Measurements from ENCODE around the gene NMNAT1. TPM values are rescaled to one million over a fixed set of nuclear protein-coding genes. Genes with fewer than 3 reads are reported as not detected.

Gene NMNAT1
- total and polyA plus RNA-seq, 2 of the 8 experiments (the other 6 are each of a cell fraction or from before 2014, with no cell fraction given): 2.0 to 2.5 TPM

DNA sequence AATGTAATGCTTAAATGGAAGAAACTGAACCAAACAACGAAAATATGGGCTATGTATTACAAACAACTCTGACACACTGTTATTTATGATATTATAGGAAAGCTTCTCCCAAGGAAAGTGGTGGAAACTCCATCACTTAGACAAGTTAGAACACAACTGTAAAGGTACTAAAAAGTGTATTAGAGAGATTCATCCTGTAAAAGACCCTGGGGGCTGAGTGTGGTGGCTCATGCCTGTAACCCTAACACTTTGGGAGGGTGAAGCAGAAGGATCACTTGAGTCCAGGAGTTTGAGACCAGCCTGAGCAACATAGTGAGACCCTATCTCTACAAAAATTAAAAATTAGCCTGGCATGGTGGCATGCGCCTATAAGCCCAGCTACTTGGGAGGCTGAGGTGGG, 82.1 kb downstream of the NMNAT1 start:
- no peak for DNase-seq (ENCODE audit: low read depth in 1 of 2, low spot score in 2 of 2)
- WGBS, 2 experiments (ENCODE audit: extremely low coverage in 1 of 2, insufficient coverage in 1 of 2, insufficient read length in 1 of 2, insufficient replicate concordance in 2 of 2, low coverage in 1 of 2, low lambda C conversion rate in 2 of 2, missing lambda C conversion rate in 1 of 2): 82% methylated on average over 2 of the region's 2 CpGs; no CpG with 5 or more reads in 1 of the 2 experiments
- Histone ChIP-seq H2AFZ (ENCODE audit: low read length) (no peak overlapping the region), H3K27ac (ENCODE audit: low read depth, low read length) (no peak overlapping the region), H2BK12ac (ENCODE audit: low read depth, low read length) (no peak overlapping the region), H3K18ac (ENCODE audit: extremely low read depth, low read length) (no peak overlapping the region), H3K79me1 (ENCODE audit: low read depth, low read length) (no peaks in the 10 kb centered on the region), H3K79me2 (ENCODE audit: control insufficient read depth in 1 of 2, insufficient read depth in 2 of 2, low read length in 2 of 2) (no peaks in the 10 kb centered on the region), H4K20me1 (replicated peaks in 1 of 2; ENCODE audit: control insufficient read depth in 1 of 2, insufficient read depth in 2 of 2, low read length in 2 of 2) (no peaks in the 10 kb centered on the region), H3K23me2 (ENCODE audit: low read depth, low read length) (no peaks in the 10 kb centered on the region), H3K4me2 (ENCODE audit: insufficient read depth in 1 of 2, low read depth in 2 of 2, low read length in 2 of 2) (no peak overlapping the region), H2AK5ac (ENCODE audit: low read depth, low read length) (no peak overlapping the region), H2BK20ac (ENCODE audit: low read length) (no peak overlapping the region), H4K5ac (ENCODE audit: insufficient read length, low read depth, low read length) (no peak overlapping the region), H2BK15ac (ENCODE audit: low read length) (no peak overlapping the region), H2BK120ac (replicated peaks; ENCODE audit: low read depth, low read length) (no peak overlapping the region), H3K4ac (replicated peaks; ENCODE audit: insufficient read length, low read depth, low read length) (no peak overlapping the region), H3K56ac (replicated peaks; ENCODE audit: insufficient read length, low read depth, low read length) (no peak overlapping the region), H3K14ac (ENCODE audit: insufficient read length) (no peak overlapping the region), H3K23ac (ENCODE audit: insufficient read length) (no peak overlapping the region), H3K27me3 (replicated peaks in 1 of 4; ENCODE audit: control insufficient read depth in 3 of 4, extremely low read depth in 1 of 4, insufficient read depth in 3 of 4, low read length in 3 of 4) (no peaks in the 10 kb centered on the region), H3K4me1 (replicated peaks in 1 of 4; ENCODE audit: control insufficient read depth in 3 of 4, insufficient read depth in 4 of 4, low read length in 3 of 4) (no peaks in the 10 kb centered on the region), H3K9me3 (ENCODE audit: insufficient read depth in 2 of 2, low read depth in 1 of 2, low read length in 1 of 2) (peaks cover 0 to 4% of the 10 kb centered on the region in 2 experiments; a peak in 1 of 4 replicates), H2BK5ac (ENCODE audit: low read depth, low read length) (no peak overlapping the region), H4K8ac (ENCODE audit: extremely low read depth, insufficient read depth, low read length) (no peak overlapping the region), H4K91ac (replicated peaks; ENCODE audit: insufficient read length, low read length) (no peak overlapping the region), H3K4me3 (ENCODE audit: extremely low read depth in 1 of 4, insufficient read depth in 2 of 4, low read depth in 3 of 4, low read length in 4 of 4) (no peak overlapping the region), H3K9ac (replicated peaks in 1 of 4; ENCODE audit: extremely low read depth in 1 of 4, low read depth in 3 of 4, low read length in 3 of 4) (no peak overlapping the region), H3K36me3 (ENCODE audit: control insufficient read depth in 2 of 4, insufficient read depth in 4 of 4, low read length in 3 of 4) (no peaks in the 10 kb centered on the region)
- CTCF ChIA-PET (ENCODE audit: partially characterized antibody): interaction anchor here (0.7 kb wide), 1 partner anchor 141 kb away, joined by 3 read pairs; no protein-coding TSS in a partner anchor
- POLR2A ChIA-PET (ENCODE audit: partially characterized antibody): no interaction called here
- TF ChIP-seq EGR1 (IDR thresholded peaks at IDR 0.05; ENCODE audit: borderline replicate concordance, low read depth, low read length) (no peak), TEAD4 (IDR thresholded peaks at IDR 0.05; ENCODE audit: low read depth, low read length) (no peak), MAX (IDR thresholded peaks at IDR 0.05) (no peak)
- TF ChIP-seq, protein P1, sequence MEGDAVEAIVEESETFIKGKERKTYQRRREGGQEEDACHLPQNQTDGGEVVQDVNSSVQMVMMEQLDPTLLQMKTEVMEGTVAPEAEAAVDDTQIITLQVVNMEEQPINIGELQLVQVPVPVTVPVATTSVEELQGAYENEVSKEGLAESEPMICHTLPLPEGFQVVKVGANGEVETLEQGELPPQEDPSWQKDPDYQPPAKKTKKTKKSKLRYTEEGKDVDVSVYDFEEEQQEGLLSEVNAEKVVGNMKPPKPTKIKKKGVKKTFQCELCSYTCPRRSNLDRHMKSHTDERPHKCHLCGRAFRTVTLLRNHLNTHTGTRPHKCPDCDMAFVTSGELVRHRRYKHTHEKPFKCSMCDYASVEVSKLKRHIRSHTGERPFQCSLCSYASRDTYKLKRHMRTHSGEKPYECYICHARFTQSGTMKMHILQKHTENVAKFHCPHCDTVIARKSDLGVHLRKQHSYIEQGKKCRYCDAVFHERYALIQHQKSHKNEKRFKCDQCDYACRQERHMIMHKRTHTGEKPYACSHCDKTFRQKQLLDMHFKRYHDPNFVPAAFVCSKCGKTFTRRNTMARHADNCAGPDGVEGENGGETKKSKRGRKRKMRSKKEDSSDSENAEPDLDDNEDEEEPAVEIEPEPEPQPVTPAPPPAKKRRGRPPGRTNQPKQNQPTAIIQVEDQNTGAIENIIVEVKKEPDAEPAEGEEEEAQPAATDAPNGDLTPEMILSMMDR (IDR thresholded peaks at IDR 0.05; ENCODE audit: control extremely low read depth in 1 of 3, insufficient read depth in 1 of 3, low read depth in 1 of 3, low read length in 3 of 3): no peak
- no peak for FAIRE-seq

Data from H1 (cell line).